ENCODE measurements around the gene SLC6A18.
A peak's percentile ranks its signal among the peaks of the same experiment; 100 is the strongest.

SLC6A18 gene

DNA sequence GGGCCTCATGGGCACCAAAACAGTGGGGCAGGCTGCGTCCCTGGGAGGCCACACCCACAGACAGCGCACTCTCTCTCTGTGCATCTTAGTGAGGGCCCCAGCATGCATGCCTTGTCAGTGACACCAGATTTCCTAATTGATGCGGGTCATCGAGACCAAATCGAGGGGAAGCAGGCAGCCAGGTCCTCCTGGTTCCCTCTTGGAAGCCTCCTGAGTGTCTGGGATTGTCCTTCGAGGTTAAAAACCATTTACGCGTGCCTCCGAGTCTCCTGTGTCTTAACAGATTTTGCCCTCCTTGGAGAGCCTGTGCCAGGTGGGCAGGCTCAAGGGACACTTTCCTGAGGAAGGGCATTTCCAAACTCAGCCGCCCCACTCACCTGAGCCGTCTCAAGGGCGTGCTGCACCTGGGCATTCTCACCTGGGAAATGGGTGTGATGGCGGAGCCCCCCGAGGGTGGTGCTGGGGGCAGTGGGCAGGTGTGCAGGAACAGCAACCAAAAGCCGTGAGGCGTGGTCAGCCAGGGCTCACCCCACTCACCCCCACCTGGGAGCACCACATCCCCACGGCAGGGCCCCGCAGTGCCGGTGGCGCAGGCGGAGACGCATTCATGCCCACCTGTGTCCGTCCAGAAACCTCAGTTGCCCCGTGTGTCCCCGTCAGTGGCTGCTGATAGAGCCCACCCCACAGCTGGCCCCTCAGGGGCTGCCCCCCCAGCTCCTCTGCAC lies 21.1 kb upstream of the SLC6A18 start:
- DNase-seq: no peak

DNA sequence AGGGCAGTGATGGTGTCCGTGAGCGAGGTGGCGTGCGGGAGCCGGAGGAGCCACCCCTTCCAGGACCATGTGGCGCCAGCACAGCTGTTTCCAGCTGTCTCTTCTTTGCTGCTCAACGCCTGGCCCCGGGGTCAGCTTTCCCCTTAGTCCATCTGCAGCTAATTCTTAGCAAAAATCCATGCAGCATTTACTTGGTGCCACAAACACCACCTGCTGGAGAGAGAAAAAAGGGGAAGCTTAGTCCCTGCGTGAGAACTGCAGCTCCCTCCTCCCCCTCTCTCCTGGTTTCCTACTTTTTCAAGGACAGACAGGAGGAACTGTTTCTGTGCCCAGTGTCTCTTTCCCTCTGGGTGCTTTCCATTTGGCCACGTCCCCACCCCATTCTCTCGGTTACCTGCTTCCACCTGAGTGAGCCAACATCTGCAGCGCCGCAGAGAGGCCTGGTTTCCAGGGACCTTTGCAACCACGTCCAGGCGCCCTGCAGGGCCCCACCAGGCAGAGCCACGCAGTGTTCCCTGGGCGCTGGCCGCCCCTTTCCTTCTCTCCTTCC lies 20.4 kb upstream of the SLC6A18 start:
- peak; percentile 59 for DNase-seq

DNA sequence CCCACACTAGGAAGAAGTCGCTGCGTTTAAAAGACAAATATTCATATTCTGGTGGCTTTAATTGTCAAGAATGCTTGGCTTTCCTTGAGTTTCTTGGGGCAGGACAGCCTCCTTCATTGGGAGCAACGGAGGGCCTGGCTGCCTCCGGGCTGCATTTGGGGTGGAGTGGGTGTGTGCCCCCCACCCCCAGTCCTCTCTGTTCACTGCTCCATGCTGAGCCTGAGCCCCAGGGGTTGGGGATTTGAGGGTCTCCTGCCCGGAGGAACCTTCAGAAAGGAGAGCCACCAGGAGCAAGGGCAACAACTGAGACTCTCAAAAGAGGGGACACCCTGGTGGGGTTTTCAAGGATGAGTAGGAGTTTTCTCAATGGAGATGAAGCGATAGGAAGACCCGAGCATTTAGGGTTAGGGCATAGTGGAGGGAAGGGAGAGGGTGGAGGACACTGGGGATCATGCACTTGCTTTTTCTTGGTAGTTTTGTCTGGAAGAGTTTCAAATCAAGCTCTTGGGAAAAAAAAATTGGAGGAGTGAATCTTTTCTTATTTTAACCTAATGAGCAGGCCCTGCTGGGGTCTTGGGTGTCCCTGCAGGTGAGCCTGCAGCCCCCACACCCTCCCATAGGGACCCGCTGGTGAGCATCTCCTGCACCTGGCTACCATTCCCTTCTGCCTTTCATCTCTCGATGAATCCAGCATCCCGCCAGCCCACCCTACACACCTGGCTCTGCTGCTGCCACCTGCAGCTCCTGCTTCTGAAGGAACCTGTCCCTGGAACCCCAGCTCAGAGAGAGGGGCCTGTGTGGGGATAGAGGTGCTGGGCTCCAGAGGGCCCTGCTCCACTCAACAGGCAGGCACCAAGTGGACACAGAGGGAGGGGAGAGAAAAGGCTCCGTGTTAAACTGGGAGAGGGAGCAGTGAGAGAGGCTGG lies 19.7 kb upstream of the SLC6A18 start:
- DNase-seq: no peak

DNA sequence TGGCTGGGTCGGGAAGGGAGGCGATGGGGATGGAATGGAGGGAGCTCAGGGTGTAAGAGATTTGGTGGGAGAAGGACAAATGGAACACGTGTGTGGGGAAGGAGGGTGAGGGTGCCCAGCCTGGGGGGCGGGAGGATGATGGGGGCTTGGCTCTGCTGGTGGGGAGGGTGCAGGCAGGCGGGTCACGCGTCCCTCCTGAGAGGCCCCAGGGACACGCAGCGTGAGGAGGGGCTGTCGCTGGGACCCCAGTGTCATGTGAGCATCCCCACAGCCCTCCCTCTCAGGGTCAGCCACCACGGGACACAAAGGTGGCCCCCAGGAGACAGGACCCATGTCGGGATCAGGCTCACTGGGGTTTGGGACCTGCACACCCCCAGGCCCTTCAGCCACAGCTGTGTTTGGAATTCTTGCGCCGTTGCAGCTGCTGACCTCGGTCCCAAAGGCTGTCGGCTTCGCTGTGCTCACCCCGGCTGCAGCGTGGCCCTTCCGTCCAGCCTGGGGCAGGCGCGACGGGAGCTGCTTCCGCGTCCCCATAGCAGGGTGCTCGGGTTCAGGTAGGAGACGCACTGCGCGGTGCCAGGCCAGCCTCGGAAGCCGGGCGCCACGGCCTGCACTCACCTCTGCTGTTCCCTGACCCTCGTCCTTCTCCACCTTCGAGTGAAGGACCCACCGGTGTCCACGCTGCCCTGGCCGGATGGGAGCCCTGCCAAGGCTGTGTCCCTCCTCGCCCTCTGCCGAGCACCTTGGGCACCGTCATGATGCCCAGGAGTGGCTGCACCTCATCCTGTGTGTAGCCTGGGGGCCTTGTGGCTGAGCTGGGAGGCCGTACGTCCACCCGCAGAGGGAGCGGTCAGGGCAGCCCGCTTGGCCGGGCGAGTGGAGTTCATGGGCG lies 18.4 kb upstream of the SLC6A18 start:
- no peak for DNase-seq

- no peak for DNase-seq
Observed at GRCh38 chr5:1207555-1207954, 17.6 kb upstream of the SLC6A18 start.

- no peak for DNase-seq
Observed at GRCh38 chr5:1208221-1208742, 16.9 kb upstream of the SLC6A18 start.

- DNase-seq: no peak
Observed at GRCh38 chr5:1208743-1209488, 16.3 kb upstream of the SLC6A18 start.

DNA sequence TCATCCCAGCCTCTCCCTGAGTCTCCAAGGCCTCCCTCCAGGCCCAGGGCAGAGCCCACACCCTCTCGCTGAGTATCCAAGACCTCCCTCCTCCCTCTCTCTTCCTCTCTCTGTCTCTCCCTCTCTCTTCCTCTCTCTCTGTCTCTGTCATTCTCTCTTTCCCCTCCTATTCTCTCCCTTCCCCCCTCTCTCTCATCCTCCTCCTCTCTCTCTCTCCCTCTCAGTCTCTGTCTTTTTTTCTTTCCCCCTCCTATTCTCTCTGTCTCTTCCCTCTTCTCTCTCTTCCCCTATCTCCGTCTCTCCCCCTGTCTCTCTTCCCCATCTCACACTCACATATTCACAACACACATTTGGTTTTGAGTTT lies 15.7 kb upstream of the SLC6A18 start:
- no peak for DNase-seq

- DNase-seq: no peak
Observed at GRCh38 chr5:1209896-1210776, 15.0 kb upstream of the SLC6A18 start.

DNA sequence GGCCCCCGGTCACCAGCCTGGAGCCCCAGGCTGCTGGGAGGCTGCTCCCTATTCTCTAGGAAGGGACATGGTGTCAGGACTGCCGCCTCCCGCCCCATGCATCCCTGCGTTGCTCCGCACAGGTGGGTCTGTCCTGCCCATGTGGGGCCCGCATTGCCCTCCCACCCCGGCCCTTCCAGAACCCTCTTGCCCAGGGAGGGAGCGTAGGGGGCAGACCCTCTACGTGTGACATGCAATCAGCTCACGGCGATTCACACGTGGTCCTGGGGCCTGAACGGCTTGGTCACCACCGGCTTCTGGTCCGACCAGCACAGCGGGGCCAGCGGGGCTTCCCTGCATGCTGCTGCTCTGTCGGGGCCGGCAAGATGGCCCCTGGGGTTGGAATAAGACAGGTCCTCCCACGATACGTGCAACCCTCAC lies 14.3 kb upstream of the SLC6A18 start:
- no peak for DNase-seq

DNA sequence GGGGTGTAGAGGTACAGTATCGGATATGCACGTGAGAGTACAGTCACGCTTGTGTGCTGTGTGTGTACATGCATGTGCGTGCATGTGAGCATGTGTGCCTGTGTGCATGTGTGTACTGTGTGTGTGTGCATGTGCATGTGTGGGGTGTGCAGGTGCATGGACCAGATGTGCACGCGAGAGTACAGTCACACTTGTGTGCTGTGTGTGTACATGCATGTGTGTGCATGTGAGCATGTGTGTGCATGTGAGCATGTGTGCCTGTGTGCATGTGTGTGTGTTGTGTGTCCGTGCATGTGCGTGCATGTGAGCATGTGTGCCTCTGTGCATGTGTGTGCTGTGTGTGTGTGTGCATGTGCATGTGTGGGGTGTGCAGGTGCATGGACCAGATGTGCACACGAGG lies 13.5 kb upstream of the SLC6A18 start:
- no peak for DNase-seq

DNA sequence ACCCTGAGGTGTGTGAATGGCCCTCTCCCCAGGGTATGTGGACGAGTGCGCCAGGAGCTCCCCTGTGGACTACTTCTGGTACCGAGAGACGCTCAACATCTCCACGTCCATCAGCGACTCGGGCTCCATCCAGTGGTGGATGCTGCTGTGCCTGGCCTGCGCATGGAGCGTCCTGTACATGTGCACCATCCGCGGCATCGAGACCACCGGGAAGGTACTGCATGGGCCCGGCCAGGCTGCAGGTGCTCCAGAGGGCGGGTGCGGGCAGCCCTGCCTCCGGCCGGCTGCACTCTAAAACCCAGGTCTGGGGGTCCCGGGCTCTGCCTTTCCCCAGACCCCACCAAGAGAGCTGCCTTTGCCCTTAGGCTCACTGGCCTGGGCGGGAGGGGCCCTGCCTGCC lies 12.9 kb upstream of the SLC6A18 start:
- no peak for DNase-seq

- DNase-seq: no peak
Observed at GRCh38 chr5:1212881-1213280, 12.3 kb upstream of the SLC6A18 start.

DNA sequence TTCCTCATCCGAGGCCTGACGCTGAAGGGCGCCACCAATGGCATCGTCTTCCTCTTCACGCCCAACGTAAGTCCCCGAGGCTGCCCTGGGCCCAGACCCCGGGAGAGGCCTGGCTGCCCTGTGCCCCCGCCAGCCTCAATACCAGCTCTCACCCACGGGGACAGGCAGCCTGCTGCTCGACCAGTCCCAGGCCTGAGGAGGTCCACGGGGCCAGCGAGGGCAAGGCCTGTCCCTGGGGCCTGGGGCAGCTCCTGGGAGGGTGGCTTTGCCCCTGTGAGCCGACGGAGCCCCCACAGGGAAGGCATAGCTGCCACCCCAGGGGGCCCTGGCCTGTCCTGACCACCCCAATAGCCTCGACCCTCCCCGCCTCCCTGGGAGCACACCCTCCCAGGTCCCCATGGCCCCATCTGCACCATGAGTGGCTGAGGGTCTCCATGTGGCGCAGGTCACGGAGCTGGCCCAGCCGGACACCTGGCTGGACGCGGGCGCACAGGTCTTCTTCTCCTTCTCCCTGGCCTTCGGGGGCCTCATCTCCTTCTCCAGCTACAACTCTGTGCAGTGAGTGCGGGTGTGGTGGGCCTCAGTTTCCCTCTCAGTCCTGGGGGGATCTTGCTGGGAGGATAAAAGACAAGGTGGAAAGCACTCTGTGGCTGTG lies 11.5 kb upstream of the SLC6A18 start:
- DNase-seq: no peak

DNA sequence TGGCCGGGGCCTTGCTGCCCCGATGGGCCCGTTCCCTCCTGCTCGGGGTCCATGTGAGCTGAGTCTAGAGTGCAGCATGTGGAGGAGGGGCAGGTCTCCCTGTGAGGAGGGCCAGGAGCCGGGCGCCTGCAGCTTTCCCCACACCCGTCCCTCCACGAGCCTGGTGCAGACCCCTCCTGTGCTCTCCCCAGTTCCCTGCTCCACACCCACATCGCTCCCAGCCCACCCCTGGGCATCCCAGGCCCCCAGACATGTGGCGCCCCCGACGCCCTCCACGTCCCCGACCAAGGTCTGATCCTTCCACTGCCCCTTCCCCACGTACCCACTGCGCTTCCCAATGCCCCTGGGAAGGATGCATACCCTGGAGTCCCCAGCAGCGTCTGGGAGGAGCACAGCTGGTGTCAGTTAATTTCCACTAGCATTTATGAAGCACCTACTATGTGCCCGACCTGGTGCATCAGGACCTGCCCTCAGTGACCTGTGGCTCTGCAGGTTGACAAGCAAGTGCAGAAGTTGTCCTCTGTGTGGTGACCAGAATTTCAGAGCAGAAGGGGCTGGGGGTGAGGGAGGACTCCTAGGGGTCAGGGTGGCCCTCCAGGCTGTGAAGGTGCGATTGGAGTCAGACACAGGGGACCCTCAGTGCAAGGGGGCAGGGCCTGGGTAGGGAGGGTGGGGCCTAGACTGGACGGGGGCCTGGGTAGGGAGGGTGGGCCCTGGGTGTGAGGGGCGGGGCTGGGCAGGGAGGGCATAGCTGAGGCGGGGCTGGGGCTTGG lies 10.8 kb upstream of the SLC6A18 start:
- no peak for DNase-seq

DNA sequence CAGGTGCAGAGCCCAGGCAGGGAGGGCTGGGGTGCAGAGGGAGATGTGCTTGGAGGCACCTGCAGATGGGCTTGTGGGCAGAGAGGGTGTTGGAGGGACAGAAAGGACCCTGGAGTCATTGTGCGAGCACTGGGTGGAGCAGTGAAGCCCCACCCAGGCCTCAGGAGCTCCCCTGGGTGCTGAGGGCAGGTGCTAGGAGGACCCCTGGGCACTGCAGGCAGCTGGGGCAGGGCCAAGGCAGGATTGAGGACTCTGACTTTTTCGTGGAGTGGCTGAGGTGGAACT lies 10.3 kb upstream of the SLC6A18 start:
- no peak for DNase-seq

DNA sequence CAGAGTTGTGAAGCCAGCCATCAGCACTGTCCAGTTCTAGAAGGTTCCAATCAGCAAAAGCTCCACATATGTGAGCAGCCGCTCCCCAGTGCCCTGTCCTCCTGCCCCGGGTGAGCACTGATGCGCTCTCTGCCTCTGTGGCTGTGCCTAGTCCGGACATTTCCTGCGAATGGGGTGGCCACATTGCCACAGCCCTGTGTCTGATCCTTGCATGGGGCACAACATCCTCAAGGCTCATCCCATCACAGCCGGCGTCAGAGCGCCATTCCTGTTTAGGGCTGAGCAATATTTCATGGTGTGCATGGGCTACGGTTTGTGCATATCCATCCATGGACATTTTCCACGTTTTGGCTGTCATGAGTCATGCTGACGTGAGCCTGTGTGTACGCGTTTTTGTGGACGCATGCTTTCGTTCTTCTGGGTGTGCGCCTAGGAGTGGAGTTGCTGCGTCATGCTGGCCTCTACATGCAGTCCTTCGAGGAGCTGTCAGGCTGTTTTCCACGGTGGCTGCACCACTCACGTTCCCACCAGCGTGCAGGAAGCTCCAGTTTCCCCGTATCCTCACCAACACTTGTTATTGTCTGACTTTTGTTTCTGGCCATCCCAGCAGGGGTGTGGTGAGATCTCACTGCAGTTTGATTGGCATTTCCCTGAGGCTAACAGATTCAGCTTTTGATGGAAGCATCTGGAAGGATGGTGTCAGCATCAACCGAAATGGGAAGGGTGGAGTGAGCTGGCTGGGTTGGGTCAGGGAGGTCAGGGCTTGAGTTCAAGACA lies 9.7 kb upstream of the SLC6A18 start:
- no peak for DNase-seq

GRCh38 chr5:1216211-1216917 lies 8.8 kb upstream of the SLC6A18 start:
- no peak for DNase-seq
